ENCODE measurements around the gene SMOC1. TPM values are rescaled to one million over a fixed set of nuclear protein-coding genes. Genes with fewer than 3 reads are reported as not detected.

SMOC1 gene
- total RNA-seq, 3 donors from 2014 or later (not counting 1 experiment from before 2014, with no cell fraction given): not detected

DNA sequence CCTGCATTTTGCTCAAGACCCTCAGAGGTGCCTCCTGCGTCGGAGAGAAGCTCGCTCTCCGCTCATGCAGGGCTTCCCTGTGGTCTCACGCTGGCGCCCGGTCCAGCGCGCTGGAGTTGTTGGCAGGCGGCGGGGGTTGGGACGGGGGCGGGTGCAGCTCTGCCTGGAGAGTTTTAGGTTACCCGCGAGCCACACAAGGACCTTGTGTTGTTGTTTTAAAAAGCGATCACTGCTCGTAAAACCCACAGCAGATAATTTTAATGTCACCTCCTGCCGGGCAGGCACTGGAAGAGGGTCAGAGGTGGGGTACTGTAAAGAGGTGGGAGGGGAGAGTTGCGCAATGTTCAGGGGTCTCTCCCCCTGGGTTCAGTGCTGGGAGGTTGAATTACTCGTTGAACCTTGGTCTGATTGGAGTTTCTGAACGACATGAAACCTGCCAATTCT is 850 bp downstream of the SMOC1 start:
- 8% methylated on average over 21 of the region's 21 CpGs for WGBS (ENCODE audit: insufficient coverage)
- TF ChIP-seq, protein P1, sequence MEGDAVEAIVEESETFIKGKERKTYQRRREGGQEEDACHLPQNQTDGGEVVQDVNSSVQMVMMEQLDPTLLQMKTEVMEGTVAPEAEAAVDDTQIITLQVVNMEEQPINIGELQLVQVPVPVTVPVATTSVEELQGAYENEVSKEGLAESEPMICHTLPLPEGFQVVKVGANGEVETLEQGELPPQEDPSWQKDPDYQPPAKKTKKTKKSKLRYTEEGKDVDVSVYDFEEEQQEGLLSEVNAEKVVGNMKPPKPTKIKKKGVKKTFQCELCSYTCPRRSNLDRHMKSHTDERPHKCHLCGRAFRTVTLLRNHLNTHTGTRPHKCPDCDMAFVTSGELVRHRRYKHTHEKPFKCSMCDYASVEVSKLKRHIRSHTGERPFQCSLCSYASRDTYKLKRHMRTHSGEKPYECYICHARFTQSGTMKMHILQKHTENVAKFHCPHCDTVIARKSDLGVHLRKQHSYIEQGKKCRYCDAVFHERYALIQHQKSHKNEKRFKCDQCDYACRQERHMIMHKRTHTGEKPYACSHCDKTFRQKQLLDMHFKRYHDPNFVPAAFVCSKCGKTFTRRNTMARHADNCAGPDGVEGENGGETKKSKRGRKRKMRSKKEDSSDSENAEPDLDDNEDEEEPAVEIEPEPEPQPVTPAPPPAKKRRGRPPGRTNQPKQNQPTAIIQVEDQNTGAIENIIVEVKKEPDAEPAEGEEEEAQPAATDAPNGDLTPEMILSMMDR (IDR thresholded peaks at IDR 0.05): no peak
- no peaks in the 10 kb centered on the region for H3K9me3 Mint-ChIP-seq
- no peak overlapping the region for H3K27ac ChIP-seq (ENCODE audit: low read length)
- H3K4me3 ChIP-seq (ENCODE audit: low read length): no peak overlapping the region
- H3K4me1 ChIP-seq (ENCODE audit: control insufficient read depth, insufficient read depth, low read length): no peaks in the 10 kb centered on the region
- no peak overlapping the region for H3K27ac Mint-ChIP-seq
- DNase-seq: no peak
- H3K36me3 Mint-ChIP-seq: no peaks in the 10 kb centered on the region
- no peak for ATAC-seq
- H3K27me3 Mint-ChIP-seq (ENCODE audit: low read depth in 2 of 2): peaks cover 40 to 48% of the 10 kb centered on the region in 2 donors
- peaks cover 9% of the 10 kb centered on the region for H3K27me3 ChIP-seq (ENCODE audit: control insufficient read depth, insufficient read depth, low read length)
- no peaks in the 10 kb centered on the region for H3K9me3 ChIP-seq (ENCODE audit: control insufficient read depth, insufficient read depth, low read length)
- intact Hi-C loops (cut with micrococcal nuclease): no loop called here
- H3K36me3 ChIP-seq (ENCODE audit: control insufficient read depth, insufficient read depth, low read length): no peaks in the 10 kb centered on the region
- peaks cover 0 to 5% of the 10 kb centered on the region in 2 donors for H3K4me1 Mint-ChIP-seq
- no peak overlapping the region for H3K4me3 Mint-ChIP-seq

DNA sequence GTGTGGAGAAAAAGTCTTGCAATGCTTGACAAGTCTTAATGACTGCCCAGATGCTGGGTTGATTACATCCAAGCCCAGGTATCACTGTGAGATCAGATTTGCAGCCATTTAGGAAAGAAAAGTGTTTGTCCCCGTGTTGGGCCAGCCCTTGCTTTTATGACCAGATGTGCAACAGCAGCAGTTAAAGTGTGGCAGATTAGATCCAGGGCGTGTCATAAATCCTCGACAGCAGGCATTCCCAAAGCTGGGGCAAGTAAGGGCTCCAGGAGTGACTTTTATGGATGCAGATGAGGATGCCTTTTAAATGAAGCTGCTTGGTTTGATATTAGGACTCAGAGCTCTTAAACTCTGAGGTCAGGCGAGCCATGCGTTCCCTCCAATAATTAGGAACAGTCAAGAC is 1.7 kb downstream of the SMOC1 start:
- no peaks in the 10 kb centered on the region for H3K36me3 ChIP-seq (ENCODE audit: control insufficient read depth, insufficient read depth, low read length)
- intact Hi-C loops (cut with micrococcal nuclease): no loop called here
- H3K4me3 ChIP-seq (ENCODE audit: low read length): no peak overlapping the region
- H3K27ac ChIP-seq (ENCODE audit: low read length): no peak overlapping the region
- Mint-ChIP-seq H3K36me3 (no peaks in the 10 kb centered on the region), H3K4me1 (peaks cover 0 to 5% of the 10 kb centered on the region in 2 donors), H3K27ac (no peak overlapping the region), H3K9me3 (no peaks in the 10 kb centered on the region), H3K27me3 (ENCODE audit: low read depth in 2 of 2) (peaks cover 40 to 48% of the 10 kb centered on the region in 2 donors), H3K4me3 (no peak overlapping the region)
- H3K4me1 ChIP-seq (ENCODE audit: control insufficient read depth, insufficient read depth, low read length): no peaks in the 10 kb centered on the region
- TF ChIP-seq, protein P1 (IDR thresholded peaks at IDR 0.05): no peak
- ATAC-seq: no peak
- DNase-seq: no peak
- H3K9me3 ChIP-seq (ENCODE audit: control insufficient read depth, insufficient read depth, low read length): no peaks in the 10 kb centered on the region
- peaks cover 9% of the 10 kb centered on the region for H3K27me3 ChIP-seq (ENCODE audit: control insufficient read depth, insufficient read depth, low read length)
- WGBS (ENCODE audit: insufficient coverage): 61% methylated on average over 5 of the region's 5 CpGs

DNA sequence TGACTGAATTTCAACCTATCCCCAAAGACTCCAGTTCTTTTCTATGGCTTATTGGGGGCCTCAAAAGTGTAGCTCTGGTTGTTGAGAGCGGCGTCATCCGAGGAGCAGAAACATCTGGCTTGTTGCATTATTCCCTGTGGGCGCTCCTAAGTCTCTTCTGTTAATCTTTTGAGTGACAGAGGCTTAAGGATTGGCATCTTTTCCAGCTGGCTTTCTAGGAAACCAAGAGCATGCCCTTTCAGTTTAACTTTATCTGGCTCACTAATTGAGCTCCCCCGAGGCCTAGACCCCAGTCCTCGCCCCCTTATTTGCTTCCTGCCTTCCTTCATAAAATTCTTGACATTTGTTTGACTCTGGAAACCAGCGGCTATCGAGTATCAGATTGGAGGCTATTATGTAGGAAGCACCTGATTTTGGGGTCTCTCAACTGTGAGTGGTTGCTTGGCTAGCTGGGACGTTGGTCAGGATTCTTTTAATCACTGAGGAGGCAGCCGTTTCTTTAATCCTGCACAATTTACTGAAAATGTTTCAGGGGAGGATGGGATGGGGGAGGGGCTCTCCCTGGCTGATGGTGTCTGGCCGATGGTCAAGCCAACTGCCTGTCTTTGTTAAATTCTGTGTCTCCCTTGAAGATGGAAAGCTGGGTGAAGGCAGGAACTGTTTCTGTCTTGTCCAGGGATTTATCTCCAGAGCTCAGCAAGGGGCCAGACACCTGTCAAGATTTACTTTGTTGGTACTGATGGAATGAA is 3.1 kb downstream of the SMOC1 start:
- Histone ChIP-seq H3K27ac (ENCODE audit: low read length) (no peak overlapping the region), H3K36me3 (ENCODE audit: control insufficient read depth, insufficient read depth, low read length) (no peaks in the 10 kb centered on the region), H3K4me3 (ENCODE audit: low read length) (no peak overlapping the region), H3K4me1 (ENCODE audit: control insufficient read depth, insufficient read depth, low read length) (no peaks in the 10 kb centered on the region), H3K27me3 (ENCODE audit: control insufficient read depth, insufficient read depth, low read length) (peaks cover 9% of the 10 kb centered on the region), H3K9me3 (ENCODE audit: control insufficient read depth, insufficient read depth, low read length) (no peaks in the 10 kb centered on the region)
- Mint-ChIP-seq H3K27ac (no peak overlapping the region), H3K27me3 (ENCODE audit: low read depth in 2 of 2) (peaks cover 47 to 49% of the 10 kb centered on the region in 2 donors), H3K4me3 (no peak overlapping the region), H3K36me3 (no peaks in the 10 kb centered on the region), H3K9me3 (no peaks in the 10 kb centered on the region), H3K4me1 (peaks cover 0 to 5% of the 10 kb centered on the region in 2 donors)
- ATAC-seq: no peak
- intact Hi-C loops (cut with micrococcal nuclease): no loop called here
- TF ChIP-seq, protein P1 (IDR thresholded peaks at IDR 0.05): no peak
- 77% methylated on average over 11 of the region's 11 CpGs for WGBS (ENCODE audit: insufficient coverage)
- no peak for DNase-seq

DNA sequence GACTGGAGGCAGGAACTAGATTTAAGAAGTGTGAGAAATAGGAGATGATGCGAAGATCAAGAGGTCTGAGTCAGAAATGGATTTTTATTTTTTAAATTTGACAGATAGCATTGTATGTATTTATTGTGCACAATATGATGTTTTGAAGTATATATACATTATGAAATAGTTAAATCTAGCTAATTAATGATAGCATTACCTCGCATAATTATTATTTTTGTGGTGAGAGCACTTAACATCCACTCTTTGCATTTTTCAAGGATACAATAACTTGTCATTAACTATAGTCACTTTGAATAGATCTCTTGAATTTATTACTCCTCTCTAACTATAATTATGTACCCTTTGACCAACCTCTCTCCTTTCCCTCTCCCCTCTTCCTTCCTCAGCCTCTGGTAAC is 3.7 kb downstream of the SMOC1 start:
- Histone ChIP-seq H3K4me1 (ENCODE audit: control insufficient read depth, insufficient read depth, low read length) (no peaks in the 10 kb centered on the region), H3K4me3 (ENCODE audit: low read length) (no peak overlapping the region), H3K27me3 (ENCODE audit: control insufficient read depth, insufficient read depth, low read length) (peaks cover 9% of the 10 kb centered on the region), H3K9me3 (ENCODE audit: control insufficient read depth, insufficient read depth, low read length) (no peaks in the 10 kb centered on the region), H3K36me3 (ENCODE audit: control insufficient read depth, insufficient read depth, low read length) (no peaks in the 10 kb centered on the region), H3K27ac (ENCODE audit: low read length) (no peak overlapping the region)
- DNase-seq: no peak
- no peak for ATAC-seq
- WGBS (ENCODE audit: insufficient coverage): 100% methylated on average over 1 of the region's 2 CpGs
- TF ChIP-seq, protein P1 (IDR thresholded peaks at IDR 0.05): no peak
- H3K27me3 Mint-ChIP-seq (ENCODE audit: low read depth in 2 of 2): peaks cover 41 to 45% of the 10 kb centered on the region in 2 donors
- no peaks in the 10 kb centered on the region for H3K36me3 Mint-ChIP-seq
- H3K4me1 Mint-ChIP-seq: no peaks in the 10 kb centered on the region
- no peak overlapping the region for H3K4me3 Mint-ChIP-seq
- H3K9me3 Mint-ChIP-seq: no peaks in the 10 kb centered on the region
- H3K27ac Mint-ChIP-seq: no peak overlapping the region
- intact Hi-C loops (cut with micrococcal nuclease): no loop called here
